MM.1S (cell line): ENCODE data around the gene LDLRAP1.

Experiments
- DNase-seq: peaks from one replicate; pipeline ENCODE4 v3.0.0-alpha.2; 2015
- H2AFZ ChIP-seq: fragments of 300-600 bp; sonication (generic); 2 replicates; pipeline ENCODE4 v1.6.0; 2016; ENCODE audit warnings: antibody characterized with exemption, low read length
- H3F3A ChIP-seq: fragments of 300-600 bp; sonication (generic); 2 replicates; pipeline ENCODE4 v1.6.1; 2016; ENCODE audit warnings: mild to moderate bottlenecking, antibody characterized with exemption, low read length, moderate library complexity, mixed read lengths; ENCODE audit not compliant: insufficient read depth
- H3K27ac ChIP-seq: fragments of 300-600 bp; sonication (generic); 2 replicates; pipeline ENCODE4 v1.5.1; 2016; ENCODE audit warnings: mild to moderate bottlenecking, low read length
- H3K27me3 ChIP-seq: fragments of 300-600 bp; sonication (generic); replicated peaks from 2 replicates; pipeline ENCODE4 v1.6.0; 2016; ENCODE audit warnings: low read length; ENCODE audit not compliant: insufficient read depth
- H3K36me3 ChIP-seq: fragments of 300-600 bp; sonication (generic); replicated peaks from 2 replicates; pipeline ENCODE4 v1.6.1; 2016; ENCODE audit warnings: mild to moderate bottlenecking, low read length, mixed read lengths; ENCODE audit not compliant: insufficient read depth
- H3K4me1 ChIP-seq: fragments of 300-600 bp; sonication (generic); 2 replicates; pipeline ENCODE4 v1.6.1; 2016; ENCODE audit warnings: low read length, mixed read lengths
- H3K4me2 ChIP-seq: fragments of 300-600 bp; sonication (generic); 2 replicates; pipeline ENCODE4 v1.6.0; 2016; ENCODE audit warnings: low read depth, low read length
- H3K4me3 ChIP-seq: fragments of 300-600 bp; sonication (generic); 2 replicates; pipeline ENCODE4 v1.5.1; 2016; ENCODE audit warnings: low read length, mixed read lengths
- H3K79me2 ChIP-seq: fragments of 300-600 bp; sonication (generic); 2 replicates; pipeline ENCODE4 v1.6.1; 2016; ENCODE audit warnings: mixed run types, low read length, mixed read lengths
- H3K9ac ChIP-seq: fragments of 300-600 bp; sonication (generic); 2 replicates; pipeline ENCODE4 v1.6.1; 2016; ENCODE audit warnings: low read length, mixed read lengths
- H3K9me2 ChIP-seq: fragments of 300-600 bp; sonication (generic); replicated peaks from 2 replicates; pipeline ENCODE4 v1.6.1; 2016; ENCODE audit warnings: mild to moderate bottlenecking, low read length, mixed read lengths; ENCODE audit not compliant: insufficient read depth
- H3K9me3 ChIP-seq: fragments of 300-600 bp; sonication (generic); replicated peaks from 2 replicates; pipeline ENCODE4 v1.6.1; 2016; ENCODE audit warnings: mild to moderate bottlenecking, low read length, mixed read lengths; ENCODE audit not compliant: insufficient read depth
- H4K20me1 ChIP-seq: fragments of 300-600 bp; sonication (generic); 2 replicates; pipeline ENCODE4 v1.6.1; 2016; ENCODE audit warnings: mild to moderate bottlenecking, low read length, moderate library complexity, mixed read lengths; ENCODE audit not compliant: insufficient read depth
- EZH2 ChIP-seq: fragments of 300-600 bp; sonication (generic); optimal IDR thresholded peaks from 2 replicates; pipeline ENCODE3; 2017; ENCODE audit warnings: low read depth, mild to moderate bottlenecking, antibody characterized with exemption, low read length, mixed read lengths
- EZH2phosphoT487 ChIP-seq: fragments of 300-600 bp; sonication (generic); IDR thresholded peaks from 2 replicates; pipeline ENCODE4 v1.6.1; 2018; ENCODE audit warnings: antibody characterized with exemption, low read length
- TF ChIP-seq, protein P1 (sequence below): fragments of 300-600 bp; sonication (generic); IDR thresholded peaks from 2 replicates; pipeline ENCODE4 v1.5.1; 2016; ENCODE audit warnings: antibody characterized with exemption, low read length, mixed read lengths

LDLRAP1 gene

DNA sequence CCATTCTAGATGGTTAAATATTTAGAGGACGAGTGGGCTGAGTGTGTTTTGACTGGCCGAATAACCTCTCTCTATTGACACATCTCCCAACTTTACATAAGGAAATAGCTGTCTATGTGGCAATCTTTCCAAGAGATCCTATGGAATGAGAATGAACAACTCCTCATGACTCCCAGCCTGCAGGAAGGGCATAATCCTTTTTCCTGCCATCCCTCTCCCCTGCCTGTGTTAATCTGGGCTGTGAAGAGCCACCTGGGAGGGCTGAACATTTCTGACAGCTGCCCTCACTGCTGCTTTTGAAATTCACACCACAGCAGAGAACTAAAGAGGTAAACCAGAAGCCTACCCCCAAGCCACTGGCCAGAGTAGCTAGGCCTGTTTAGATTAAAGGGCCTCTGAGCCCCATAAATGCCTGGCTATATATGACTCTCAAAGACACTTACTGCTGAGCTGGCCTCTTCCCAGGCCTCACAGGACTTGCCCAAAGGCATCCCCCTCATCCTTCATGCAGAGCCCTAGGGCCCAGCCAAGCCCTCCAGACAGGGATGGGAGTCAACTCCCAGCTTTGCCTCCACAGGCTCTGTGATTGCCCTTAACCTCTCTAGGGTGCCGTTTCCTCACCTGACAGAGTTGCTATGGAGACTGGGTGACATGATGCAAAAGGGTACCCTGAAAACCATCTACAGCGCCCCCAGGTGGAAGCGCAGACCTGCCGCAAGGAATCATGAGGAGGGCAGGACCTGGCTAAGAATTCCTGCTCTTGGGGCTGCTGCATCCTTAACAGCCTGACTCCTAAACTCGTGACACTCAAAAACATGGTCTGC, 42.0 kb upstream of the LDLRAP1 start:
- TF ChIP-seq, protein P1, sequence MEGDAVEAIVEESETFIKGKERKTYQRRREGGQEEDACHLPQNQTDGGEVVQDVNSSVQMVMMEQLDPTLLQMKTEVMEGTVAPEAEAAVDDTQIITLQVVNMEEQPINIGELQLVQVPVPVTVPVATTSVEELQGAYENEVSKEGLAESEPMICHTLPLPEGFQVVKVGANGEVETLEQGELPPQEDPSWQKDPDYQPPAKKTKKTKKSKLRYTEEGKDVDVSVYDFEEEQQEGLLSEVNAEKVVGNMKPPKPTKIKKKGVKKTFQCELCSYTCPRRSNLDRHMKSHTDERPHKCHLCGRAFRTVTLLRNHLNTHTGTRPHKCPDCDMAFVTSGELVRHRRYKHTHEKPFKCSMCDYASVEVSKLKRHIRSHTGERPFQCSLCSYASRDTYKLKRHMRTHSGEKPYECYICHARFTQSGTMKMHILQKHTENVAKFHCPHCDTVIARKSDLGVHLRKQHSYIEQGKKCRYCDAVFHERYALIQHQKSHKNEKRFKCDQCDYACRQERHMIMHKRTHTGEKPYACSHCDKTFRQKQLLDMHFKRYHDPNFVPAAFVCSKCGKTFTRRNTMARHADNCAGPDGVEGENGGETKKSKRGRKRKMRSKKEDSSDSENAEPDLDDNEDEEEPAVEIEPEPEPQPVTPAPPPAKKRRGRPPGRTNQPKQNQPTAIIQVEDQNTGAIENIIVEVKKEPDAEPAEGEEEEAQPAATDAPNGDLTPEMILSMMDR, result peak; percentile 35
- no peak for TF ChIP-seq EZH2
- no peak for TF ChIP-seq EZH2phosphoT487
- no peaks in the 10 kb centered on the region for H3K9me2 ChIP-seq
- no peaks in the 10 kb centered on the region for H4K20me1 ChIP-seq
- no peaks in the 10 kb centered on the region for H3K4me1 ChIP-seq
- no peaks in the 10 kb centered on the region for H3K36me3 ChIP-seq
- H3K4me3 ChIP-seq, result no peak overlapping the region
- no peak overlapping the region for H2AFZ ChIP-seq
- H3F3A ChIP-seq, result no peaks in the 10 kb centered on the region
- H3K79me2 ChIP-seq, result no peaks in the 10 kb centered on the region
- H3K27ac ChIP-seq, result no peak overlapping the region
- no peak overlapping the region for H3K4me2 ChIP-seq
- H3K9ac ChIP-seq, result no peak overlapping the region
- no peaks in the 10 kb centered on the region for H3K27me3 ChIP-seq
- H3K9me3 ChIP-seq, result no peaks in the 10 kb centered on the region
- no peak for DNase-seq

DNA sequence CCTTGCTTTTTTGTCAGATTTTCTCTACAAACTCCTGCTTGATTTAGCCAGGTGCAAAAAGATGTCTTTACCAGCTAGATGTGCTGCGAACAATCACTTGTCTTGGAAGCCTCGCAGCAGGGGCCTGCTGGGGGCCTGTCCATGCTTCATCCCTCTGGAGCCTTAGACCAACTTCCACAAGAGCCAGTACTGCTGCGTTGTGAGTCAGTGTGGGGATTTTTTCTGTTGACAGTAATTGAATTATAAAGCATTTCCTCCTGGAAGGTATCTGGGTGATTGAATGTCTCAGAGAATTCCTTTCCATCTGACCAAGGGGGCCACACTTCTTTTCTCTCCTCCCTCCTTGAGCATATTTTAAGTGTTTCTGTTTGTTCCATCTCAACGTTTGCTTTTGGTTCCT, 40.4 kb upstream of the LDLRAP1 start:
- TF ChIP-seq EZH2 (no peak), EZH2phosphoT487 (no peak)
- TF ChIP-seq, protein P1, result no peak
- no peak for DNase-seq
- Histone ChIP-seq H3K9me3 (no peaks in the 10 kb centered on the region), H4K20me1 (no peaks in the 10 kb centered on the region), H3K4me3 (no peak overlapping the region), H3K36me3 (no peaks in the 10 kb centered on the region), H3K4me2 (no peak overlapping the region), H3K27ac (no peak overlapping the region), H3K4me1 (no peaks in the 10 kb centered on the region), H3K9ac (no peak overlapping the region), H3F3A (no peaks in the 10 kb centered on the region), H3K27me3 (no peaks in the 10 kb centered on the region), H3K79me2 (no peaks in the 10 kb centered on the region), H2AFZ (no peak overlapping the region), H3K9me2 (no peaks in the 10 kb centered on the region)

GRCh38 chr1:25503551-25504426, 39.6 kb upstream of the LDLRAP1 start:
- Histone ChIP-seq H3K4me1 (no peaks in the 10 kb centered on the region), H2AFZ (no peak overlapping the region), H3K27me3 (no peaks in the 10 kb centered on the region), H3K79me2 (no peaks in the 10 kb centered on the region), H3K9me3 (no peaks in the 10 kb centered on the region), H3K27ac (no peak overlapping the region), H3K4me2 (no peak overlapping the region), H3F3A (no peaks in the 10 kb centered on the region), H3K36me3 (no peaks in the 10 kb centered on the region), H3K4me3 (no peak overlapping the region), H4K20me1 (no peaks in the 10 kb centered on the region), H3K9me2 (no peaks in the 10 kb centered on the region), H3K9ac (no peak overlapping the region)
- peak; percentile 53 for DNase-seq
- no peak for TF ChIP-seq EZH2phosphoT487
- TF ChIP-seq, protein P1, result peak; percentile 78
